K562 (cell line): ENCODE measurements around the gene SPINT1. TPM values are rescaled to one million over a fixed set of nuclear protein-coding genes. Genes with fewer than 3 reads are reported as not detected.
A peak's percentile ranks its signal among the peaks of the same experiment; 100 is the strongest.

Source experiments
- ATAC-seq: fragments of 200-7000 bp; cut with Tn5 transposase; 3 replicates; pipeline ENCODE4 v1.9.1; 2020; ENCODE audit warnings: moderate library complexity
- BruUV-seq: library from RNA; stranded (reverse); fragments of 400-500 nt; replicated peaks from 2 replicates; lab custom pipeline; 2021; lab: Mats Ljungman, UMichigan
- CTCF ChIA-PET: fragments of 300-600 bp; formaldehyde crosslinking; extraction: SDS; loops from one replicate; lab custom pipeline; 2021; ENCODE audit warnings: low intra/inter-chr PET ratio; lab: Yijun Ruan, JAX
- POLR2A ChIA-PET: fragments of 300-600, 350-650 bp; sonication (Branson Sonifier 250); formaldehyde crosslinking; extraction: SDS; loops from one replicate; lab custom pipeline; 2021; ENCODE audit warnings: antibody characterized with exemption, inconsistent platforms; lab: Yijun Ruan, JAX
- DNase-seq, 4 experiments: peaks; one replicate each; pipeline versions ENCODE4 v3.0.0 to v3.0.0-alpha.2; 2011 to 2018; ENCODE audit warnings: low spot score in 3 of 4, mixed read lengths in 3 of 4; ENCODE audit errors: extremely low read depth in 1 of 4
- FAIRE-seq: peaks from 2 replicates; lab custom pipeline; 2011; peaks lifted over from hg19 to GRCh38; lab: Jason Lieb, UNC
- H2AFZ ChIP-seq: 2 replicates; pipeline ENCODE4 v1.6.0; 2011; ENCODE audit warnings: low read depth, low read length, control low read depth, inconsistent platforms
- H3K27ac ChIP-seq: fragments of 200-600 bp; 3 replicates; pipeline ENCODE4 v1.8.0; 2011; ENCODE audit warnings: low read depth, mild to moderate bottlenecking, control low read depth, inconsistent platforms, low read length, moderate library complexity, mixed read lengths; ENCODE audit errors: extremely low read depth
- H3K27me3 ChIP-seq, 2 experiments: fragments of 300-600 bp in 1 of 2; 2 replicates in 1 of 2; 3 replicates in 1 of 2; pipeline versions ENCODE4 v1.6.0 to v1.8.0; 2011; ENCODE audit warnings: inconsistent platforms in 2 of 2, low read length in 2 of 2, mild to moderate bottlenecking in 1 of 2, mixed read lengths in 1 of 2, moderate library complexity in 1 of 2; ENCODE audit not compliant: control insufficient read depth in 2 of 2, insufficient read depth in 2 of 2
- H3K36me3 ChIP-seq: fragments of 300-600 bp; 3 replicates; pipeline ENCODE4 v1.8.0; 2011; ENCODE audit warnings: mild to moderate bottlenecking, low read length, inconsistent platforms; ENCODE audit not compliant: control insufficient read depth, insufficient read depth
- H3K4me1 ChIP-seq, 2 experiments: fragments of 200-600 bp in 1 of 2; replicated peaks in 1 of 2; 2 replicates in 1 of 2; 3 replicates in 1 of 2; pipeline versions ENCODE4 v1.5.1 to v1.8.0; 2011; ENCODE audit warnings: inconsistent platforms in 2 of 2, low read length in 2 of 2, mild to moderate bottlenecking in 1 of 2, mixed read lengths in 1 of 2, moderate library complexity in 1 of 2; ENCODE audit not compliant: control insufficient read depth in 2 of 2, insufficient read depth in 2 of 2
- H3K4me2 ChIP-seq: 2 replicates; pipeline ENCODE4 v1.6.1; 2011; ENCODE audit warnings: low read length, control low read depth, inconsistent platforms, mixed read lengths; ENCODE audit not compliant: insufficient read depth
- H3K4me3 ChIP-seq: fragments of 200-600 bp; sonication (generic), shearing (Covaris generic); 2 replicates; pipeline ENCODE4 v1.5.1; 2016; ENCODE audit warnings: control low read depth, inconsistent platforms
- H3K79me2 ChIP-seq: fragments of 200-600 bp; 3 replicates; pipeline ENCODE4 v1.8.0; 2011; ENCODE audit warnings: low read length, inconsistent platforms; ENCODE audit not compliant: control insufficient read depth, insufficient read depth
- H3K9ac ChIP-seq, 2 experiments: 2 replicates each; pipeline versions ENCODE4 v1.6.0 to v1.6.1; 2011; ENCODE audit warnings: low read depth in 2 of 2, low read length in 2 of 2, control low read depth in 1 of 2, inconsistent platforms in 1 of 2, mild to moderate bottlenecking in 1 of 2, mixed read lengths in 1 of 2; ENCODE audit not compliant: insufficient read depth in 1 of 2
- H3K9me1 ChIP-seq: one replicate; pipeline ENCODE4 v1.6.0; 2011; ENCODE audit warnings: inconsistent platforms, mild to moderate bottlenecking, low read length, moderate library complexity; ENCODE audit not compliant: control insufficient read depth, insufficient read depth
- H3K9me3 ChIP-seq: replicated peaks from 2 replicates; pipeline ENCODE4 v1.5.1; 2011; ENCODE audit warnings: low read depth, low read length, inconsistent platforms; ENCODE audit not compliant: control insufficient read depth, insufficient read depth
- H4K20me1 ChIP-seq: replicated peaks from 2 replicates; pipeline ENCODE4 v1.6.1; 2011; ENCODE audit warnings: low read length, inconsistent platforms, mixed read lengths; ENCODE audit not compliant: control insufficient read depth, insufficient read depth
- CHD2 ChIP-seq: IDR thresholded peaks from 2 replicates; pipeline ENCODE4 v1.6.1; 2011; ENCODE audit warnings: low read depth, low read length
- HOXB6 ChIP-seq: fragments of 250-450 bp; sonication (Bioruptor Pico); IDR thresholded peaks from 2 replicates; pipeline ENCODE4 v1.5.1; 2022; ENCODE audit warnings: mild to moderate bottlenecking, borderline replicate concordance
- KDM2B ChIP-seq: fragments of 250-450 bp; sonication (Bioruptor Pico); IDR thresholded peaks from 2 replicates; pipeline ENCODE4 v1.8.0; 2021; ENCODE audit warnings: mild to moderate bottlenecking, moderate library complexity
- PHF8 ChIP-seq: fragments of 200-600 bp; sonication (generic); IDR thresholded peaks from 2 replicates; pipeline ENCODE4 v1.6.1; 2012; ENCODE audit warnings: mixed run types, mild to moderate bottlenecking, inconsistent platforms, low read length, moderate library complexity, borderline replicate concordance
- ZNF609 ChIP-seq: sonication (generic); formaldehyde crosslinking; IDR thresholded peaks from 2 replicates; pipeline ENCODE4 v1.8.1; 2023; ENCODE audit warnings: missing genetic modification reagents, mild to moderate bottlenecking, borderline replicate concordance
- ZNF778 ChIP-seq: fragments of 450-650 bp; formaldehyde crosslinking; IDR thresholded peaks from 2 replicates; pipeline ENCODE4 v1.4.0; 2020; ENCODE audit warnings: mild to moderate bottlenecking, moderate library complexity
- WGBS: fragments of 100-300 bp; shearing (Covaris generic); methylation state at CpG from one replicate; pipeline ENCODE4 v1.1.6; 2016; ENCODE audit warnings: low coverage, mixed read lengths; ENCODE audit not compliant: insufficient coverage; ENCODE audit errors: missing lambda C conversion rate; 5-methylcytosine and 5-hydroxymethylcytosine counted together
- in situ Hi-C: fragments of 300-500 bp; cut with MboI; formaldehyde crosslinking; loops from 4 replicates; pipeline ENCODE4 v1.15.0; 2018; ENCODE audit warnings: inconsistent platforms, mixed read lengths
- intact Hi-C: fragments of 100-400 bp; cut with micrococcal nuclease; formaldehyde crosslinking; loops from 2 replicates; pipeline ENCODE4 v1.14.2; 2022
- polyA plus RNA-seq, 8 experiments: library from polyadenylated mRNA; depleted of rRNA in 4 of 8; stranded (reverse) in 5 of 8; unstranded in 3 of 8; fragments of >200 nt; fragmentation: Nextera tagmentation in 2 of 8; fragmentation: Illumina TruSeq in 1 of 8; extraction: Ambion mirVana in 2 of 8; extraction: Trizol in 1 of 8; gene quantifications; 2 replicates each; pipeline versions ENCODE4 v1.2.1 to v1.2.3, GENCODE V29; 2011 to 2014; ENCODE audit warnings: inconsistent platforms in 1 of 8, missing spikeins in 1 of 8
- total RNA-seq, 7 experiments: library from RNA; depleted of rRNA in 6 of 7; stranded (reverse); fragments of >200 nt in 6 of 7; fragmentation: Illumina TruSeq in 2 of 7; extraction: Trizol in 2 of 7; gene quantifications; 2 replicates each; pipeline versions ENCODE4 v1.2.1 to v1.2.3, GENCODE V29; 2011 to 2021; ENCODE audit warnings: low replicate concordance in 1 of 7

Gene SPINT1
- total and polyA plus RNA-seq, 9 of the 15 experiments (the other 6 are each of a cell fraction or from before 2014, with no cell fraction given): 0.78 to 4.5 (median 1.5) TPM

DNA sequence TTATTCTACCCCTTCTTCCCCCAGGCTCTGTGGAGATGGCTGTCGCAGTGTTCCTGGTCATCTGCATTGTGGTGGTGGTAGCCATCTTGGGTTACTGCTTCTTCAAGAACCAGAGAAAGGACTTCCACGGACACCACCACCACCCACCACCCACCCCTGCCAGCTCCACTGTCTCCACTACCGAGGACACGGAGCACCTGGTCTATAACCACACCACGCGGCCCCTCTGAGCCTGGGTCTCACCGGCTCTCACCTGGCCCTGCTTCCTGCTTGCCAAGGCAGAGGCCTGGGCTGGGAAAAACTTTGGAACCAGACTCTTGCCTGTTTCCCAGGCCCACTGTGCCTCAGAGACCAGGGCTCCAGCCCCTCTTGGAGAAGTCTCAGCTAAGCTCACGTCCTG lies 12.9 kb downstream of the SPINT1 start:
- H3K27me3 ChIP-seq: no peaks in the 10 kb centered on the region; a peak in 1 of 5 replicates
- no peak for TF ChIP-seq KDM2B (CRISPR knock-in tag)
- TF ChIP-seq HOXB6 (CRISPR knock-in tag): no peak
- no peak for TF ChIP-seq PHF8
- TF ChIP-seq CHD2: no peak
- no peak for TF ChIP-seq ZNF609
- no peak for TF ChIP-seq ZNF778
- TF ChIP-seq, all 486 proteins: peak for 0
- in situ Hi-C loops: loop anchor here (5.0 kb wide), 1 partner anchor 36 kb away; the partner anchor contains the start of gene VPS18
- H3K4me2 ChIP-seq: no peak overlapping the region
- FAIRE-seq (no peak), ATAC-seq (no peak), DNase-seq (no peak)
- POLR2A ChIA-PET: interaction anchor here (1.8 kb wide), 1 partner anchor 9 kb away, joined by 12 read pairs; no protein-coding TSS in a partner anchor
- no peak overlapping the region for H3K4me3 ChIP-seq
- CTCF ChIA-PET: interaction anchor here (6.2 kb wide), 1 partner anchor 36 kb away, joined by 75 read pairs; the partner anchor contains the start of gene VPS18
- H3K9me1 ChIP-seq: no peaks in the 10 kb centered on the region
- H2AFZ ChIP-seq: peak overlapping the region; percentile 95; the same call in 1 of the 2 replicates
- no peaks in the 10 kb centered on the region for H3K9me3 ChIP-seq
- peaks cover 13 to 26% of the 10 kb centered on the region in 2 experiments; a peak in 4 of 5 replicates for H3K4me1 ChIP-seq
- intact Hi-C loops: loop anchor here (1.0 to 10.0 kb wide), 3 partner anchors 38 to 182 kb away; partner anchors contain the start of gene VPS18
- no peaks in the 10 kb centered on the region for H3K79me2 ChIP-seq
- H4K20me1 ChIP-seq: no peaks in the 10 kb centered on the region
- 20% methylated on average over 7 of the region's 8 CpGs for WGBS
- H3K27ac ChIP-seq: no peak overlapping the region
- no TSS peak for BruUV-seq
- H3K9ac ChIP-seq: peak overlapping the region in 1 of 2 experiments; percentile 77; a peak in 2 of 4 replicates
- H3K36me3 ChIP-seq: no peaks in the 10 kb centered on the region
